Liver (tissue), 9 donors: Measurements from ENCODE around the gene STARD9. TPM values are rescaled to one million over a fixed set of nuclear protein-coding genes. Genes with fewer than 3 reads are reported as not detected.
"Not testable (repeated sequence)": the region's sequence is repeated elsewhere in the genome, so short reads cannot be mapped to it uniquely, and the experiment has no call there.

Source experiments
- DNase-seq: peaks from one replicate; pipeline ENCODE4 v3.0.0-alpha.2; 2017; ENCODE audit warnings: low spot score
- H3K27ac ChIP-seq, 2 donors: one replicate each; pipeline ENCODE4 v1.7.0; 2013; ENCODE audit warnings: inconsistent platforms in 2 of 2, low read length in 2 of 2, control low read depth in 1 of 2, low read depth in 1 of 2, mild to moderate bottlenecking in 1 of 2
- H3K27me3 ChIP-seq, 4 donors: one replicate each; pipeline versions ENCODE4 v1.6.1 to v1.7.0; 2013; ENCODE audit warnings: low read length in 3 of 4, inconsistent platforms in 1 of 4, mild to moderate bottlenecking in 1 of 4, moderate library complexity in 1 of 4; ENCODE audit not compliant: control insufficient read depth in 4 of 4, insufficient read depth in 4 of 4
- H3K36me3 ChIP-seq, 4 donors: one replicate each; pipeline versions ENCODE4 v1.6.1 to v1.7.0; 2013; ENCODE audit warnings: low read length in 3 of 4, mild to moderate bottlenecking in 3 of 4, low read depth in 1 of 4, moderate library complexity in 1 of 4; ENCODE audit not compliant: control insufficient read depth in 4 of 4, insufficient read depth in 3 of 4
- H3K4me1 ChIP-seq, 4 donors: one replicate each; pipeline versions ENCODE4 v1.6.1 to v1.7.0; 2013; ENCODE audit warnings: low read length in 3 of 4, mild to moderate bottlenecking in 3 of 4, moderate library complexity in 1 of 4; ENCODE audit not compliant: control insufficient read depth in 4 of 4, insufficient read depth in 4 of 4
- H3K4me3 ChIP-seq, 3 donors: one replicate each; pipeline versions ENCODE4 v1.6.1 to v1.7.0; 2013; ENCODE audit warnings: low read length in 3 of 3, control low read depth in 1 of 3, low read depth in 1 of 3, mild to moderate bottlenecking in 1 of 3
- H3K9ac ChIP-seq, 2 donors: one replicate each; pipeline ENCODE4 v1.7.0; 2013; ENCODE audit warnings: low read length in 2 of 2, mild to moderate bottlenecking in 2 of 2, moderate library complexity in 2 of 2, control low read depth in 1 of 2, low read depth in 1 of 2
- H3K9me3 ChIP-seq, 4 donors: one replicate each; pipeline versions ENCODE4 v1.6.1 to v1.7.0; 2013; ENCODE audit warnings: low read length in 3 of 4; ENCODE audit not compliant: control insufficient read depth in 4 of 4
- CTCF ChIP-seq: fragments of 150-350 bp; IDR thresholded peaks from 2 replicates; pipeline ENCODE4 v1.5.1; 2017; ENCODE audit warnings: improper control_type of control experiment, low read depth, low read length; ENCODE audit not compliant: missing input control
- EGR1 ChIP-seq, 2 donors: IDR thresholded peaks; 2 replicates each; pipeline ENCODE4 v1.6.1; 2016 to 2018; ENCODE audit warnings: antibody characterized with exemption in 2 of 2, low read depth in 2 of 2
- FOXA1 ChIP-seq: IDR thresholded peaks from 2 replicates; pipeline ENCODE4 v1.6.1; 2016; ENCODE audit warnings: antibody characterized with exemption
- FOXA2 ChIP-seq: IDR thresholded peaks from 2 replicates; pipeline ENCODE4 v1.6.1; 2016; ENCODE audit warnings: antibody characterized with exemption
- GABPA ChIP-seq, 2 donors: IDR thresholded peaks in 1 of 2; conservative IDR thresholded peaks in 1 of 2; 2 replicates each; pipeline ENCODE4 v1.6.1; 2016; ENCODE audit warnings: antibody characterized with exemption in 2 of 2, mild to moderate bottlenecking in 1 of 2, moderate library complexity in 1 of 2
- HNF4G ChIP-seq: IDR thresholded peaks from 2 replicates; pipeline ENCODE4 v1.6.1; 2016; ENCODE audit warnings: antibody characterized with exemption
- JUND ChIP-seq, 2 donors: IDR thresholded peaks; 2 replicates each; pipeline ENCODE4 v1.6.1; 2016; ENCODE audit warnings: antibody characterized with exemption in 2 of 2
- MAX ChIP-seq: IDR thresholded peaks from 2 replicates; pipeline ENCODE4 v1.6.1; 2016; ENCODE audit warnings: antibody characterized with exemption
- NR2F2 ChIP-seq: IDR thresholded peaks from 2 replicates; pipeline ENCODE4 v1.6.1; 2016; ENCODE audit warnings: antibody characterized with exemption
- RAD21 ChIP-seq, 2 donors: IDR thresholded peaks; 2 replicates each; pipeline ENCODE4 v1.6.1; 2016; ENCODE audit warnings: antibody characterized with exemption in 2 of 2, mild to moderate bottlenecking in 2 of 2
- RXRA ChIP-seq, 2 donors: IDR thresholded peaks; 2 replicates each; pipeline ENCODE4 v1.6.1; 2017 to 2018; ENCODE audit warnings: antibody characterized with exemption in 2 of 2, mild to moderate bottlenecking in 1 of 2
- SP1 ChIP-seq: IDR thresholded peaks from 2 replicates; pipeline ENCODE4 v1.6.1; 2018; ENCODE audit warnings: antibody characterized with exemption, mild to moderate bottlenecking
- TAF1 ChIP-seq: conservative IDR thresholded peaks from 2 replicates; pipeline ENCODE4 v1.6.1; 2016; ENCODE audit warnings: antibody characterized with exemption, mild to moderate bottlenecking
- ZBTB33 ChIP-seq: IDR thresholded peaks from 2 replicates; pipeline ENCODE4 v1.6.1; 2016; ENCODE audit warnings: antibody characterized with exemption
- WGBS: extraction: QIAGEN DNeasy Blood & Tissue Kit; methylation state at CpG from one replicate; pipeline ENCODE4 v1.1.7; 2013; 5-methylcytosine and 5-hydroxymethylcytosine counted together
- polyA plus RNA-seq, 2 donors: library from polyadenylated mRNA; stranded (reverse) in 1 of 2; unstranded in 1 of 2; fragments of 200-250 nt in 1 of 2; fragments of >200 nt in 1 of 2; fragmentation: Nextera tagmentation in 1 of 2; extraction: Ambion mirVana in 1 of 2; gene quantifications; one replicate each; pipeline versions ENCODE4 v1.2.1 to v1.2.3, GENCODE V29; 2013 to 2015
- total RNA-seq, 2 donors: library from RNA; depleted of rRNA; stranded (reverse); fragments of >200 nt; gene quantifications; one replicate each; pipeline ENCODE4 v1.2.3, GENCODE V29; 2014
- donor health status: healthy.
- donor health status: healthy.
- donor health status: healthy.
- donor health status: healthy.
- donor health status: healthy.

Gene STARD9
- total and polyA plus RNA-seq, 4 donors, result 0.26 to 3.9 (median 0.54) TPM

- DNase-seq, result no peak
- 94% methylated on average over 7 of the region's 7 CpGs for WGBS
- Histone ChIP-seq H3K27ac (no peak overlapping the region), H3K9me3 (no peaks in the 10 kb centered on the region), H3K4me3 (no peak overlapping the region), H3K4me1 (no peaks in the 10 kb centered on the region), H3K27me3 (no peaks in the 10 kb centered on the region), H3K36me3 (peaks cover 0 to 3% (median 0%) of the 10 kb centered on the region in 4 donors), H3K9ac (no peak overlapping the region)
- TF ChIP-seq RAD21 (IDR thresholded peaks at IDR 0.05), result no peak
- TF ChIP-seq RXRA (IDR thresholded peaks at IDR 0.05), result no peak
- TF ChIP-seq HNF4G, result no peak
- TF ChIP-seq JUND (IDR thresholded peaks at IDR 0.05), result no peak
- TF ChIP-seq EGR1 (IDR thresholded peaks at IDR 0.05; ENCODE audit: low read depth in 2 of 2), result no peak
- no peak for TF ChIP-seq MAX
- TF ChIP-seq NR2F2, result no peak
- TF ChIP-seq FOXA2, result no peak
- no peak for TF ChIP-seq FOXA1
- no peak for TF ChIP-seq ZBTB33
- no peak for TF ChIP-seq SP1
- TF ChIP-seq TAF1, result no peak
- TF ChIP-seq CTCF, result no peak
These were observed 104.1 kb downstream of the STARD9 start for GRCh38 chr15:42679285-42680141.

- not testable (repeated sequence) for H3K9ac ChIP-seq, H3K4me3 ChIP-seq, H3K4me1 ChIP-seq, H3K27ac ChIP-seq, H3K9me3 ChIP-seq, H3K36me3 ChIP-seq, DNase-seq, H3K27me3 ChIP-seq
- WGBS, result 95% methylated on average over 5 of the region's 5 CpGs
These were observed 104.7 kb downstream of the STARD9 start for GRCh38 chr15:42680142-42680482.

- WGBS, result 96% methylated on average over 6 of the region's 6 CpGs
- Histone ChIP-seq H3K4me3 (no peak overlapping the region), H3K9ac (no peak overlapping the region), H3K27me3 (no peaks in the 10 kb centered on the region), H3K36me3 (peaks cover 0 to 3% (median 0%) of the 10 kb centered on the region in 4 donors), H3K27ac (no peak overlapping the region), H3K9me3 (no peaks in the 10 kb centered on the region), H3K4me1 (no peaks in the 10 kb centered on the region)
- DNase-seq, result no peak
- TF ChIP-seq GABPA (IDR thresholded peaks at IDR 0.05 in 1 of 2, conservative IDR thresholded peaks at IDR 0.05 in 1 of 2) (no peak), EGR1 (IDR thresholded peaks at IDR 0.05; ENCODE audit: low read depth in 2 of 2) (no peak), FOXA2 (no peak)
These were observed 105.7 kb downstream of the STARD9 start for GRCh38 chr15:42681119-42681518.
